DMS153 treated with DMSO at 0.1 percent for 48 hours (cell line): Measurements from ENCODE around the gene NTMT1.
A peak's percentile ranks its signal among the peaks of the same experiment; 100 is the strongest.

Experiments
- DNase-seq: peaks from one replicate; lab custom pipeline; 2025; ENCODE audit not compliant: unreplicated experiment; lab: John Stamatoyannopoulos, UW

NTMT1 gene

DNA sequence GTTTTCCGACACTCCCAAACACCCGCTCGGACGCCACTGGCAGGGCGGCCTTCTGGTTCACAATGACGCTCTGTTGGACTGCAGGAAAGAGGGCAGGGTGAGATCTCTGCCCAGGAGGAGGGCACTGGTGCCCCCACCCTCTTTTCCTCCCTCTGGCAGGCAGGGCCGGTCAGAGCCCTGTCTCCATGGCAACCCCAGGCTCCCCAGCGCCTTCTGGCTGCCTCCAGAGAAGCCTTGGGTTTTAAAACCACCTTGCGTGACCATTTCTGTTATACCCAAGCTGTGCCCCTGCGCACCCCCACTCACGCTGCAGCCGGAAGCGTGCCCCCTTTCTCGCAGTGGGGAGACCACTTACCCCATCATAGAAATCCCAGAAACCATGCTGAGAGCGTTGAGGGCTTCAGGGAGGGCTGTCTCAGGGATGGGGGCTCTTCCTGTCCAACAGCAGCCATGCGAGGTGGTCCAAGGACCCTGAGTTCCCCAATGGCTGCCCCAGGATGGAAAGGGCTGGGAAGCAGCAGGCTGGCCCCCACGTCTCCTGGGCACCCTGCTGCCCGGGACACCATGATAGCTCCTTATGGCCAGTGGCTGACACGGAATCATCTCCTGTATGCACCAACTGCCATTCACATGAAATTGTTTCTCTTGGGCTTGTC lies 12.3 kb upstream of the NTMT1 start:
- no peak for DNase-seq

GRCh38 chr9:129614932-129615331 lies 11.0 kb upstream of the NTMT1 start:
- DNase-seq: no peak

DNA sequence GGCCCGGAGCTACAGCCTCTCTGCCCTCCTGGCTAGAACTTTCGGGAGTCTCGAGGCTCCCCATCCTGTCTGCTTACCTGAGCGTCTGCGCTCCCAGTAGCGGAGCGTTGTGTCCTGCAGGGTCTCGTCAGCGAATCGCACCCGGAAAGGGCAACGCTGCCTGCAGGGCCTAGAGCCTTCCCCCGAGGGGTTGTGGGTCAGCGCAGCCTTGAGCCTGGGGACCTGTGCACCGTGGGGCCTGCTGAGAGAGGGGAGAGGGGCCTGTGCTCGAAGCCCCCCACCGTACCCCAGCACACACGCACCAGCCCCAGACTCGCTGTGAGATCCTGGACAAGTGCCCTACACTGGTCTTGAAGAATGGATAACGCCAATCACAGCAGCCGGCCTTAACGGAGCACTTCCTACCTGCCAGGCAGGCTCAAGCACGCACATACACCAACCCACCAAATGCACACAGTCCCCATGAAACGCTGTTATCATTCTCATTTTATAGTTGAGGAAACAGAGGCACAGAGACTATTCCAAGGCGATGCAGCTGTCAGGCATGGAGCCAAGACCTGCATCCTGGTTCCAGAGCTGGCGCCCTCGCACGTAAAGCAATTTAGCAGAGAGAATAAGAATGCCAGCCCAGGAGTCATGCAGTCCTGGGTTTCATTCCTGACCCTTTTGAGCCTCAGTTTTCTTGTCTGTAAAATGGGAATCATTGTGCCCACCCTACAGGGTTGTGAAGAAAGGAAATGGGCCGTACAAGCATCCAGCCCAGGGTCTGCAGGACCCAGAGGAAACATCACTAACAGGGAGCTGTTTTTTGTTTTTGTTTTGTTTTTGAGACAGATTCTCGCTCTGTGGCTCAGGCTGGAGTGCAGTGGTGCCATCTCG lies 10.3 kb upstream of the NTMT1 start:
- DNase-seq: no peak

DNA sequence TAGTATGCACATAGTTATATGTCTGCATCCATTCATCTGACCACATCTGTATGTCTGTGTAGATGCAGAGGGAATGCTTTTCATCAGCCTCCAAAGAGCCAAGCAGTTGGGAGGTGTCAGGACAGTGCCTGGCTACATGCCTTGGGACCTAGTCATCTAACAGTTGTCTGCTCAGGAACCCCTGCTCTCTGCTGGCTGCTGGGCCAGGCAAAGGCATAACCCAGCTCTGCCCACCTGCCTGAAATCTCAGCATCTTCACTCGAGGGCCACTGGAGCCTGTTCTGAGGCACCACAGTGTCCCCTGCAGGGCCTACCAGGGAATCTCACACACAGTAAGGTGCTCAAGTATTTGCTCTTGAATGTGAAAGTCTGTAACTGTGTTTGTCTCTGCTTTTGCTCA lies 8.8 kb upstream of the NTMT1 start:
- DNase-seq: no peak

- DNase-seq: no peak
These were observed 5.9 kb upstream of the NTMT1 start for GRCh38 chr9:129619787-129620668.

DNA sequence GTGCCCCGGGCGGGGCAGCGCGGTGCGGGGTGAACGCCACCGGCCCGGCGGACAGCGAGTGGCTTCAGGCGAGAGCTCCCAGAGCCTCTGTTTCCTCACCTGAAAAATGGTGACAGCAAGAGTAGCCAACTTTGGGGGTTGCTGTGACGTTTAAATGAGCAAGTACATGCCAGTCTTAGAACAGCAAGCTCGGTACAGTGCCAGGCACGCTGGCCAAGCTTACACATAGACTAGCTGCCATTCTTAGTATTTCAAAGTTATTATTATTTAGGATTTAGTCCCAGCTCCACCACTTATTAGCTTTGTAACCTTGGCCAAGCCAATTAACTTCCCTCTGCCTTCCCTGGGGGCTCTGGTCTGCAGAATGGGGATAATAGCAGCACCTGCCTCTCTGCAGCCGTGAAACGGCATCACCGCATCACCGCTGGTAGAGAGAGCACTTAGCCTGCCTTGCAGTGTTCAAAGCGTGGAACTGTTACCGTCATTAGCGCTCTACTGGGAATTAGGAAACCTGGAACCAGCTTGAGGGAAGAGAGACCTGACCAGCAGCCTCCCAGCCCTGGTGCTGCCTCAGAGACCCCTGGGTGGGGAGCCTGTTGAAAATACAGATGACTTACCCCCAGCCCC lies 5.2 kb upstream of the NTMT1 start, which contains the start of gene C9orf50:
Gene C9orf50 (minus strand): TSS at position 433 of the 627 bp plus-strand sequence. CDS start 527 bp downstream, outside the sequence.
- no peak for DNase-seq

DNA sequence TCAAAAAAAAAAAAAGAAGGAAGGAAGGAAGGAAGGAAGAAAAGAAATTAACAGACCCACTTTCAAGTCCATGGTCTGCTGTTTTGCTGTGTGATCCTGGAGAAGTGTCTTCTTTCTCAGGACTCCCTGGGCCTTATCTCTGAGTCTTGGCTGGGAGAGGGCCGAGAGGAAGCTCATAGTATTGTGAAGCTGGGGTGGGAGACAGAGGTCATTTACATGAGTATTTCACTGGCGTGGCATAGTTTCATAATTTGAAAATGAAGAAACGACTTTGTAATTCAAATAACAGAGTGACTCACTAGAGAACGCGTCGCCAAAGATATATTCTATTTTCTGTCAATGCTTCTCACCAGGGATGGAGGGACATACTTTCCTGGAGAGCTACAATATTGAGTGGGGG lies 2.6 kb upstream of the NTMT1 start:
- no peak for DNase-seq

DNA sequence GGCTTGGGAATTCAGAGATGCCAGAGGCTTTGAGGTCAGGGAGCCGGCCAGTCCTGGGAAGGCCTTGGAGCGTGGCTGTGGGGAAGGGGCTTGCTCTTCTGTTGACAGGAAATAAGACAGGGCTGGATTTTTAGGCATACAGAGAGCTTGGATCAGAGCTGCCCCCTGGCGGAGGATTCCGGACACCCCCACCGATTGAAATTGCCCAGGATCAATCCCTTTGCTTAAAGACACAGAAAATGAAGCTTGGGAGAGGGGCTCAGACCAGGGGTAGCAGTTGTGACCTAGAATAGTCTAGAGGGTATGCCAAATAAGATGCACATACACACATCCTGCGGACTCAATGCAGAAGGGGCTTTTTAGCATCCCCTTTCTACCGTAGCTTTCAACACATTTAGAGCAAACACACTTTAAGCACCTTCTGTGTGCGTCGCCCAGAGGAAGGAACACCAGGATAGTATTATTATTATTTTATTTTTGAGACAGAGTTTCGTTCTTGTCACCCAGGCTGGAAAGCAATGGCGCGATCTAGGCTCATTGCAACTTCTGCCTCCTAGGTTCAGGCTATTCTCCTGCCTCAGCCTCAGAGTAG lies 1.7 kb upstream of the NTMT1 start:
- peak; percentile 42 for DNase-seq

DNA sequence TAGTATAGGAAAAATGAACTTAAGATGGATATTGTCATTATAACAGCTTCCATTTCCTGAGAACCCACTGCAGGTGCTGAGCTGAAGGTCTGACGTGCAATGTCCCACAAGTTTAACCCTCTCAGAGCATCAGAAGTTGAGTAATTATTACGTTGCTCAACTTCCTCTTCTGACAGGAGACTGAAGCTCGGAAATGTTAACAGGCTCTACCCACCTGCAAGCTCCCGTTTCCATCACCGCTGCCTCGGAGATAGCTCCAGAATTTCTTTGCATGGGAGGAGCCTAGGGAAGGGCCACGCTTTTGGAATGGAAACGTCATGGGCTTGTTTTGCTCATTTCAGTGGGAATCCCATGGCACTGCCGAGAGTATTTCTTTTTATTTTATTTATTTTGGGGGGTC lies 1.0 kb upstream of the NTMT1 start:
- DNase-seq: peak; percentile 50

GRCh38 chr9:129626625-129627284 lies 792 bp downstream of the NTMT1 start:
- DNase-seq: no peak

GRCh38 chr9:129627556-129628440 lies 1.8 kb downstream of the NTMT1 start:
- no peak for DNase-seq

- DNase-seq: no peak
These were observed 2.7 kb downstream of the NTMT1 start for GRCh38 chr9:129628709-129629108.

DNA sequence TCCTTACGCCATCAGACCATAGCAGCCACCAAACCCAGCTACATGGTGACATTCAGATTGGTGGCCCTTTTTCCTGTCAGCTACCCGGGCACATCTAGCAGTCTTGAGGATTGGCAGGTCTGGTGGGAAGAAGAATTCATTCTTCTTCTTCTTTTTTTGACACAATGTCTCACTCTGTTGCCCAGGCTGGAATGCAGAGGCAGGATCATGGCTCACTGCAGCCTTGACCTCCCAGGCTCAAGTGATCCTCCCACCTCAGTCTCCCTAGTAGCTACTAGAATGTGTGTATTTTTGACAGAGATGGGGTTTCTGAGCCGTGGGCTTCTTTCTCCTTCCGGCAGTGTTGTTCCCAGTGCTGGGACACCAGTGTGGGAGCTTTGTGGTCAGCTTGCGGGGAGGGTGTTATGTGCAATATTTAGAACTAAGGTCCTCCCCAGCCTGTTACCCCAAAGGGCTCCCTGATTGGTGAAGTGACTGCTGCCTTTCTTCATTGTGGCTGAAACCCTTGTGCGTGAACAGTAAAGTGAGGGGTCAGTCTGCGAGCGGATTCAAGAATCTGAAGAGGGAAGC lies 3.4 kb downstream of the NTMT1 start:
- no peak for DNase-seq

DNA sequence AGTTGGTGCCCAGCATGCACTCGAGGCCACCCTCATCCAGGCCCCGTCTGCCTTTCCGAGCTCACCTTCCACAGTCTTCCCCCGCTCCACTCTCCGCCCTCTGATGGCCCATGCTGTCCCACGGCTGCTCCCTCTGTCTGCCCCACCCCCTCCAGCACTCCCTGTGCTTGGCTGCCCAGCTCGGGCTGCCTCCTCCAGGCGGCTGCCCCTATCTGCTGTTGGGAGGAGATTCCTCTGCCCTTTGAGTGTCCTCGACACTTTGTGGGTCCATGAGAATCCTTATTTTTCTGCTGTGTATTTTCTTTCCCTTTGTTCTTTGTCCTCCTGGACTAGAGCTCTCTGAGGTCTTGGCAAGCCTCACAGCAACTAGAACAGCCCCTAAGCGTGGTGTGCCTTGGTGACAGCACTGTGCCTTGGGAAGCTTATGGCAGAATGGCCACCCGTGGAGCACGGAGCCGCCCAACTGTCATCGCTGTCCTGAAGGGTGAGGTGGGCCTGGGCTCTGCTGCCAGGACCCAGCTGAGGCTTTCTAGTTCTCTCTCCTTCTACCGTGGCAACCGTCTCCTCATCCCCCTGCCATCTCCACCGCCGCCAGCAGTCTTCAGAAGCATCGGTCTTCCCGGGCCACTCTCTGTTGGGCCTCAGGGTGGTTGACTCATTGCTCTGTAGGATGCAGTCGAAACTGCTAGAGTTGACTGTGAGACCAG lies 5.2 kb downstream of the NTMT1 start:
- DNase-seq: no peak

DNA sequence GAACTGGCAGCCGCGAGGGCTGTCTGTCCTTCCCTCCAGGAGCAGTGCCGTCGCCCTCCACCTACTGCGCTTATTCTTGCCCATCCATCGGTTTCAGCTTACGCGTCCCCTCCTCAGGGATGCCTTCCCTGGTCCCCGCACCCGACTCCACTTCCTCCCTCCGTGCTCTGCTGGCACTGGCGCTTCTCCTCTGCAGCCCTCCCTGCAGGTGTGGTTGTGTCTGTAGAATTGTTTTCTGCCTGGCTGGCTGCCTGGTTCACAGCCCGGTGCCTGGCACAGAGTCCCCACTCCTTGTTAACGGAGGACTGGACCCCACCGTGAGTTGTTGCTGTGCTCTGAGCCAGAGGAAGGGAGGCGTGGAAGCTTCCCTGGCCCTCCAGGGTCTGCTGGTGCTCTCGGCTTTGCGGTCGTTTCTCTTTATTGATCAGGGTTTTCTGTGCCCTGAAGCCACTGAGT lies 5.7 kb downstream of the NTMT1 start:
- no peak for DNase-seq

DNA sequence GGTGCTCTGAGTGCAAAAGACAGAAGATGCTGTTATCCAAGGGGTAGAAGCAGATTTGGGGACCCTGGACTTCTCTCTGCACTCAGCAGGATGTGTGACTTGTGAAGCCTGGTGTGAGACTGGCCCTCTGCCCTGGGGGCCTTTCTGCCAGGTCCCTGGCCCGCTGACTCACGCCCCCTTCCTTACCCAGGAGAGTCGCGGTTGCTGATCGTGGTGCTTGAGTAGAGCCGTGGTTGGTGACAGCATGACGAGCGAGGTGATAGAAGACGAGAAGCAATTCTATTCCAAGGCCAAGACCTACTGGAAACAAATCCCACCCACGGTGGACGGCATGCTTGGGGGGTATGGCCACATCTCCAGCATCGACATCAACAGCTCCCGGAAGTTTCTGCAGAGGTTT lies 6.5 kb downstream of the NTMT1 start:
- DNase-seq: no peak

GRCh38 chr9:129633207-129633606 lies 7.2 kb downstream of the NTMT1 start:
- DNase-seq: no peak

DNA sequence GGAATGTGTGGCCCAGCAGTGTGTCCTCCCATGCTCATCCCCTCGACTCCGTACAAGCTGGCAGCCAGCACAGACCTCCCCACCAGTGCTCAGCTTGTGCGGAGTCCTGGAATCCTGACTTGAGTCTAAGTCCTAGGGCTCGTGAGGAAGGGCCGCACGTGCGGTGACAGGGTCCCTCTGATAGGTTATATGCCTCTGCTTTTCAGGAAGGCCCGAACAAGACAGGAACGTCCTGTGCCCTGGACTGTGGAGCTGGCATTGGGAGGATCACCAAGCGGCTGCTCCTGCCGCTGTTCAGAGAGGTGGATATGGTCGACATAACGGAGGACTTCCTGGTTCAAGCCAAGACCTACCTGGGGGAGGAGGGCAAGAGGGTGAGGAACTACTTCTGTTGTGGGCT lies 7.9 kb downstream of the NTMT1 start:
- DNase-seq: no peak
